Measurements from ENCODE around the gene VPS39. TPM values are rescaled to one million over a fixed set of nuclear protein-coding genes. Genes with fewer than 3 reads are reported as not detected.

The VPS39 gene
- total and polyA plus RNA-seq, 2 donors (not counting 3 experiments of a cell fraction or from before 2014, with no cell fraction given): 56.5 to 56.7 TPM

DNA sequence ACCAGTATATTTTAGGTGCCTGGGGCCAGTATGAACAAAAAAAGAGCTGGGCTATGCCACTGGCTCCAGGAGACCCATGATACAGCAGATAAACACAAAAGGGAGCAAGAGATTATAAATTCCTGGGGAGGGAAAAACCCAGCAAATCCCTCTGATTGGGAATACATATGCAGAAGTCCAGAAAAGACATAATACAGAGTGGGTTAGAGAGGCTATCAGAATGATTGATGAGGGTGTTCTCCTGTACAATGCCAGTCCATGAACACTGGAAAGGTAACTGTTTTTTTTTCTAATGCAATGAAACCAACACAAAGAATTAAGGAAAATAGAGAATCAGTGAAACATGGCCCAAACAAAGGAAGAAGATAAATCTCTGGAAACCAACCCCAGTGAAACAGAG, 5.4 kb upstream of the VPS39 start:
- ChIA-PET POLR2A (no interaction called here), CTCF (interaction anchor here (0.9 kb wide), 1 partner anchor 12 kb away, joined by 3 read pairs; no protein-coding TSS in a partner anchor)
- Histone ChIP-seq H3K9ac (replicated peaks; ENCODE audit: extremely low read depth, insufficient read depth, low read length) (no peak overlapping the region), H3K4me3 (replicated peaks in 1 of 3; ENCODE audit: insufficient read depth in 1 of 3, low read depth in 1 of 3, low read length in 3 of 3) (no peak overlapping the region), H3K27me3 (ENCODE audit: control insufficient read depth in 2 of 2, insufficient read depth in 2 of 2, low read length in 2 of 2) (no peaks in the 10 kb centered on the region), H3K9me3 (replicated peaks; ENCODE audit: control insufficient read depth, insufficient read depth, low read length) (no peaks in the 10 kb centered on the region), H3K27ac (ENCODE audit: insufficient read depth, low read depth, low read length) (no peak overlapping the region), H3K9me1 (replicated peaks; ENCODE audit: control insufficient read depth, extremely low read depth, insufficient read depth, low read length) (no peaks in the 10 kb centered on the region), H3K79me2 (ENCODE audit: control insufficient read depth, insufficient read depth, low read length) (no peaks in the 10 kb centered on the region), H3K36me3 (ENCODE audit: control insufficient read depth in 2 of 2, extremely low read depth in 1 of 2, insufficient read depth in 2 of 2, low read length in 2 of 2) (peaks cover 5 to 11% of the 10 kb centered on the region in 2 experiments), H3K4me2 (ENCODE audit: insufficient read depth, low read length) (no peak overlapping the region), H3K4me1 (ENCODE audit: control insufficient read depth, extremely low read depth, insufficient read depth, low read length) (peaks cover under 1% of the 10 kb centered on the region), H4K20me1 (replicated peaks; ENCODE audit: control insufficient read depth, extremely low read depth, insufficient read depth, low read length) (no peaks in the 10 kb centered on the region), H2AFZ (ENCODE audit: low read depth, low read length) (no peak overlapping the region)
- TF ChIP-seq FOS (IDR thresholded peaks at IDR 0.05; ENCODE audit: borderline replicate concordance, insufficient read depth, low read length) (no peak), POLR2AphosphoS5 (IDR thresholded peaks at IDR 0.05; ENCODE audit: insufficient read depth, low read depth, low read length) (no peak), JUN (IDR thresholded peaks at IDR 0.05; ENCODE audit: borderline replicate concordance, insufficient read depth, insufficient read length, low read depth) (no peak), POLR2A (IDR thresholded peaks at IDR 0.05; ENCODE audit: low read depth, low read length) (no peak), EZH2 (IDR thresholded peaks at IDR 0.05; ENCODE audit: borderline replicate concordance, low read depth, low read length, severe bottlenecking) (no peak), GATA2 (IDR thresholded peaks at IDR 0.05; ENCODE audit: insufficient read depth, insufficient read length, low read depth, low read length) (no peak), MYC (IDR thresholded peaks at IDR 0.05; ENCODE audit: low read depth, low read length) (no peak)
- TF ChIP-seq, protein P1, sequence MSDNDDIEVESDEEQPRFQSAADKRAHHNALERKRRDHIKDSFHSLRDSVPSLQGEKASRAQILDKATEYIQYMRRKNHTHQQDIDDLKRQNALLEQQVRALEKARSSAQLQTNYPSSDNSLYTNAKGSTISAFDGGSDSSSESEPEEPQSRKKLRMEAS (IDR thresholded peaks at IDR 0.05; ENCODE audit: insufficient read depth, insufficient read length): no peak
- TF ChIP-seq, protein P2, sequence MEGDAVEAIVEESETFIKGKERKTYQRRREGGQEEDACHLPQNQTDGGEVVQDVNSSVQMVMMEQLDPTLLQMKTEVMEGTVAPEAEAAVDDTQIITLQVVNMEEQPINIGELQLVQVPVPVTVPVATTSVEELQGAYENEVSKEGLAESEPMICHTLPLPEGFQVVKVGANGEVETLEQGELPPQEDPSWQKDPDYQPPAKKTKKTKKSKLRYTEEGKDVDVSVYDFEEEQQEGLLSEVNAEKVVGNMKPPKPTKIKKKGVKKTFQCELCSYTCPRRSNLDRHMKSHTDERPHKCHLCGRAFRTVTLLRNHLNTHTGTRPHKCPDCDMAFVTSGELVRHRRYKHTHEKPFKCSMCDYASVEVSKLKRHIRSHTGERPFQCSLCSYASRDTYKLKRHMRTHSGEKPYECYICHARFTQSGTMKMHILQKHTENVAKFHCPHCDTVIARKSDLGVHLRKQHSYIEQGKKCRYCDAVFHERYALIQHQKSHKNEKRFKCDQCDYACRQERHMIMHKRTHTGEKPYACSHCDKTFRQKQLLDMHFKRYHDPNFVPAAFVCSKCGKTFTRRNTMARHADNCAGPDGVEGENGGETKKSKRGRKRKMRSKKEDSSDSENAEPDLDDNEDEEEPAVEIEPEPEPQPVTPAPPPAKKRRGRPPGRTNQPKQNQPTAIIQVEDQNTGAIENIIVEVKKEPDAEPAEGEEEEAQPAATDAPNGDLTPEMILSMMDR (IDR thresholded peaks at IDR 0.05; ENCODE audit: extremely low read depth in 1 of 2, insufficient read depth in 1 of 2, low read depth in 1 of 2, low read length in 2 of 2): no peak
- BruUV-seq (replicated peaks): no TSS peak
- intact Hi-C loops (cut with micrococcal nuclease) (no loop called here), dilution Hi-C loops (cut with MboI; ENCODE audit: extremely low pct_ligation_motif_present, low sequenced_read_pairs) (no loop called here)
- DNase-seq (ENCODE audit: low read depth, low spot score): no peak
- FAIRE-seq: no peak
